Gastrocnemius medialis (tissue), 4 donors: ENCODE data around the gene WNT7B. TPM values are rescaled to one million over a fixed set of nuclear protein-coding genes. Genes with fewer than 3 reads are reported as not detected.

Source experiments
- ATAC-seq, 2 donors: fragments of 150-250 bp; one replicate each; pipeline ENCODE4 v1.9.1; 2016
- DNase-seq, 2 donors: peaks; one replicate each; pipeline ENCODE4 v3.0.0-alpha.2; 2019
- H3K27ac ChIP-seq, 4 donors: fragments of 200-600 bp; sonication (generic); 1 replicate in 1 of 4; 2 replicates in 3 of 4; pipeline ENCODE4 v1.5.1; 2016 to 2018; ENCODE audit warnings: mild to moderate bottlenecking in 2 of 4, moderate library complexity in 1 of 4
- H3K27me3 ChIP-seq, 3 donors: fragments of 200-600 bp; sonication (generic) in 2 of 3; 1 replicate in 1 of 3; 2 replicates in 2 of 3; pipeline versions ENCODE4 v1.5.1 to v1.6.0; 2016 to 2019; ENCODE audit warnings: mild to moderate bottlenecking in 1 of 3, moderate library complexity in 1 of 3
- H3K36me3 ChIP-seq, 2 donors: fragments of 200-600 bp; sonication (generic) in 1 of 2; one replicate each; pipeline ENCODE4 v1.5.1; 2017 to 2018
- H3K4me1 ChIP-seq, 2 donors: fragments of 200-600 bp; sonication (generic) in 1 of 2; one replicate each; pipeline ENCODE4 v1.5.1; 2016 to 2017; ENCODE audit warnings: mild to moderate bottlenecking in 2 of 2
- H3K4me3 ChIP-seq, 4 donors: fragments of 200-600 bp; sonication (generic) in 3 of 4; 1 replicate in 1 of 4; 2 replicates in 3 of 4; pipeline ENCODE4 v1.5.1; 2016 to 2019; ENCODE audit warnings: mild to moderate bottlenecking in 2 of 4
- H3K9me3 ChIP-seq, 3 donors: fragments of 200-600 bp; sonication (generic) in 2 of 3; 1 replicate in 1 of 3; 2 replicates in 2 of 3; pipeline ENCODE4 v1.5.1; 2016 to 2019
- POLR2A ChIP-seq, 2 donors: fragments of 450-650 bp; IDR thresholded peaks; one replicate each; pipeline ENCODE4 v1.6.1; 2017; ENCODE audit warnings: antibody characterized with exemption in 2 of 2, mild to moderate bottlenecking in 2 of 2, moderate library complexity in 2 of 2
- in situ Hi-C, 4 donors: fragments of 200-750 bp; cut with MboI; loops; one replicate each; pipeline versions ENCODE4 v1.15.0 to v1.8.0; 2017; ENCODE audit warnings: low sequenced_read_pairs in 4 of 4
- intact Hi-C: fragments of 100-400 bp; cut with DNase I; formaldehyde crosslinking; loops from one replicate; pipeline ENCODE4 v1.15.1; 2023; ENCODE audit warnings: low total_unique reads
- total RNA-seq, 4 donors: library from RNA; depleted of rRNA; stranded (reverse); fragments of >200 nt; gene quantifications; one replicate each; pipeline versions ENCODE4 v1.1.0 to v1.2.3, GENCODE V29; 2016
- TF ChIP-seq, protein P1 (sequence below), 5 experiments: fragments of 450-650 bp in 3 of 5; fragments of 200-600 bp in 2 of 5; sonication (generic) in 2 of 5; IDR thresholded peaks in 4 of 5; conservative IDR thresholded peaks in 1 of 5; 1 replicate in 4 of 5; 2 replicates in 1 of 5; pipeline ENCODE4 v1.5.1; 2016 to 2019; ENCODE audit warnings: antibody characterized with exemption in 5 of 5, mild to moderate bottlenecking in 3 of 5, moderate library complexity in 3 of 5

WNT7B gene
- total RNA-seq, 4 donors from 2014 or later = not detected

DNA sequence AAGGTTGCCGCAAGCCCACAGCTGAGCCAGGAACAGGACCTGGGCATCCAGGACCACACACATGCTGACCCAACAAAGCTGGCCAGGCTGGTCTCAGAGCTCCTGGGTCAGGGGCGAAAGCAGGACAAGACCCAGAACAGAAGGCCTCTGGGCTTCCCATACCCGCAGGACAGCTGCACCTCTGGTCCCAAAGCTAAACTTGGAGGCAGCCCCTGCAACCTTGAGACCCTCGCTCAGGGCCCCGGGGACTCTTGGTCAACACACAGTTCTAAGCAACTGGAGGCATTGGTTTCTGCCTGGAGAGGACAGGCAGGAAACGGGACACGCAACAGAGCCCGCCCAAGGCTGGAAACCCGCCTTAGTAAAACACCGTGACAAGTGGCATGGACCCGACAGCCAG is 11.4 kb downstream of the WNT7B start:
- in situ Hi-C loops = no loop called here
- H3K4me3 ChIP-seq = no peak overlapping the region
- peaks cover 26 to 32% (median 31%) of the 10 kb centered on the region in 3 donors for H3K27me3 ChIP-seq
- DNase-seq (no peak), ATAC-seq (no peak)
- intact Hi-C loops = no loop called here
- peaks cover 0 to under 1% of the 10 kb centered on the region in 2 donors for H3K4me1 ChIP-seq
- no peak overlapping the region for H3K27ac ChIP-seq
- TF ChIP-seq, protein P1, sequence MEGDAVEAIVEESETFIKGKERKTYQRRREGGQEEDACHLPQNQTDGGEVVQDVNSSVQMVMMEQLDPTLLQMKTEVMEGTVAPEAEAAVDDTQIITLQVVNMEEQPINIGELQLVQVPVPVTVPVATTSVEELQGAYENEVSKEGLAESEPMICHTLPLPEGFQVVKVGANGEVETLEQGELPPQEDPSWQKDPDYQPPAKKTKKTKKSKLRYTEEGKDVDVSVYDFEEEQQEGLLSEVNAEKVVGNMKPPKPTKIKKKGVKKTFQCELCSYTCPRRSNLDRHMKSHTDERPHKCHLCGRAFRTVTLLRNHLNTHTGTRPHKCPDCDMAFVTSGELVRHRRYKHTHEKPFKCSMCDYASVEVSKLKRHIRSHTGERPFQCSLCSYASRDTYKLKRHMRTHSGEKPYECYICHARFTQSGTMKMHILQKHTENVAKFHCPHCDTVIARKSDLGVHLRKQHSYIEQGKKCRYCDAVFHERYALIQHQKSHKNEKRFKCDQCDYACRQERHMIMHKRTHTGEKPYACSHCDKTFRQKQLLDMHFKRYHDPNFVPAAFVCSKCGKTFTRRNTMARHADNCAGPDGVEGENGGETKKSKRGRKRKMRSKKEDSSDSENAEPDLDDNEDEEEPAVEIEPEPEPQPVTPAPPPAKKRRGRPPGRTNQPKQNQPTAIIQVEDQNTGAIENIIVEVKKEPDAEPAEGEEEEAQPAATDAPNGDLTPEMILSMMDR (IDR thresholded peaks at IDR 0.05 in 4 of 5, conservative IDR thresholded peaks at IDR 0.05 in 1 of 5) = no peak
- no peak for TF ChIP-seq POLR2A (IDR thresholded peaks at IDR 0.05)
- no peaks in the 10 kb centered on the region for H3K36me3 ChIP-seq
- H3K9me3 ChIP-seq = no peaks in the 10 kb centered on the region

DNA sequence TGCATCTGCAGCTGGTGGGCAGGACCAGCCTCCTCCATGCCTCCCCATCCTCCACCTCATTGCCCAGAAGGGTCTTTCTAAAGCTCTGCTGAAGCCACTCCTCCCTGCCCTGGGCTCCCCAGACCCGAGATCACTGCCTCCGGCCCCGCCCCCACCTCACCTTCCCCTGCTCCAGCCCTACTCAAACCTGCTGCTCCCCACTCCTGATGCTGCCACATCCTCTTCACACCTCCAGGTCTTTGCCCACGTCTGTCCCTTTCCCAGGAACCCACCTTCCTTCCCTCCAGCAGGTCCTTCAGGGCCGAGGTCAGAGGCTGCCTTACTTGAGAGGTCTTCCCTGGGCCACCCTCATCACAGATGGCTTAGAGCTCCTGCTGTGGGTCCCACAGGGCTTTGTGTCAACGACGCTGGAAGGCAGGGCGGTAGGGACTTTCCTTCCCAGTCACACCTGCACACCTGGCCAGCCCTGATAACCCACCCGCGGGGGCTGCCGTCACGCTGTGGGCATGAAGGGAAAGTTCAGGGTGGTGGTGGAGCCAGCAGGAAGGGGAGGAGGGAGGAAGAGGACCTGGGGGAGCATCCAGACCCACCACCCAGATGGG is 11.9 kb downstream of the WNT7B start:
- no peaks in the 10 kb centered on the region for H3K36me3 ChIP-seq
- H3K4me3 ChIP-seq = no peak overlapping the region
- H3K9me3 ChIP-seq = no peaks in the 10 kb centered on the region
- H3K4me1 ChIP-seq = no peaks in the 10 kb centered on the region
- no peak overlapping the region for H3K27ac ChIP-seq
- intact Hi-C loops = no loop called here
- in situ Hi-C loops = no loop called here
- H3K27me3 ChIP-seq = peaks cover 20 to 27% (median 26%) of the 10 kb centered on the region in 3 donors
- ATAC-seq = no peak
- TF ChIP-seq POLR2A (IDR thresholded peaks at IDR 0.05) = no peak
- TF ChIP-seq, protein P1 (IDR thresholded peaks at IDR 0.05 in 4 of 5, conservative IDR thresholded peaks at IDR 0.05 in 1 of 5) = no peak
- DNase-seq = no peak

DNA sequence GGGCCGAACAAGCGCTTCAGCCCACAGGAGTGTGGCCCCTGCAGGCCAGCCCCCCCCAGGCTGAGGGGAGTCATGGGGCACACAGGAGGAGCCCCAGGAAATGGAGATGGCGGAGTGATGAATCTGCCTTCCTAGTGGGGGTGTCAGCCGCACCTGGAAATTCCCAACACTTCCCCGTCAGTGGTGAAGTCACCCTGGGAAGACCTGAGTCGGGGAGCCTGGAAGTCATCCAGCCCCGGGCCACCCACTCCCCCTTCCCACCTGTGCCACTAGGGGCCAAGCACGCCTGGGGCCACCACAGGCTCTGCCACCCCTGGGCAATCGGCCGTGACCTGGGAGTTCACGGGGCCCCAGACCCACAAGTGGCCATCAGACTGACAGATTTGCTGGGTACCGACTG is 12.6 kb downstream of the WNT7B start:
- intact Hi-C loops (no loop called here), in situ Hi-C loops (no loop called here)
- TF ChIP-seq, protein P1 (IDR thresholded peaks at IDR 0.05 in 4 of 5, conservative IDR thresholded peaks at IDR 0.05 in 1 of 5) = no peak
- TF ChIP-seq POLR2A (IDR thresholded peaks at IDR 0.05) = no peak
- Histone ChIP-seq H3K27ac (no peak overlapping the region), H3K36me3 (no peaks in the 10 kb centered on the region), H3K9me3 (no peaks in the 10 kb centered on the region), H3K4me1 (no peaks in the 10 kb centered on the region), H3K27me3 (peaks cover 14 to 20% (median 19%) of the 10 kb centered on the region in 3 donors), H3K4me3 (no peak overlapping the region)
- DNase-seq (no peak), ATAC-seq (no peak)

DNA sequence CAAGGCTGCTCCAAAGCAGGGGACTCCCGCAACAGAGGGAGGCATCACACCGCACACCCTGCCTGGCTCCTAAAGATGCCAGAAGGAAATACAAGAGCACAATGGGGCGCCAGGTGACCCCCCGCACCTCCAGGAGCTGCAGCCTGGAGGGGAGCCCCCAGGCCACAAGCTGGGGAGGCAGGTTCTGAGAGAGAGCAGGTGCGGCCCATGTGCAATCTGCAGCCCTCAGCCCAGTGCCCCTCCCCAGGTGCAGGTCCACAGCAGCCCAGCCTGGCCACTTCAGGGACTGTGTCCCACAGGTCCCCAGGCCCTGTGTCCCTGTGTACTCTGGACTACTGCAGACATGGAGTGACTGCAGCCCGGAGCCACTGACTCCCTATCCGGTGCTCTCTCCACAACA is 13.1 kb downstream of the WNT7B start:
- no peaks in the 10 kb centered on the region for H3K4me1 ChIP-seq
- ATAC-seq = no peak
- no peak for DNase-seq
- no peak overlapping the region for H3K27ac ChIP-seq
- intact Hi-C loops (no loop called here), in situ Hi-C loops (no loop called here)
- H3K4me3 ChIP-seq = no peak overlapping the region
- no peak for TF ChIP-seq POLR2A (IDR thresholded peaks at IDR 0.05)
- TF ChIP-seq, protein P1 (IDR thresholded peaks at IDR 0.05 in 4 of 5, conservative IDR thresholded peaks at IDR 0.05 in 1 of 5) = no peak
- H3K36me3 ChIP-seq = no peaks in the 10 kb centered on the region
- H3K27me3 ChIP-seq = peaks cover 8 to 15% (median 15%) of the 10 kb centered on the region in 3 donors
- H3K9me3 ChIP-seq = no peaks in the 10 kb centered on the region
